Mesothelial cell of epicardium (in vitro differentiated cells): ENCODE data around the gene NSD1. TPM values are rescaled to one million over a fixed set of nuclear protein-coding genes. Genes with fewer than 3 reads are reported as not detected.
"Not testable (repeated sequence)": the region's sequence is repeated elsewhere in the genome, so short reads cannot be mapped to it uniquely, and the experiment has no call there.

Experiments used
- DNase-seq, 2 experiments: peaks; one replicate each; pipeline ENCODE4 v3.0.0; 2021; ENCODE audit warnings: low spot score in 2 of 2; ENCODE audit not compliant: unreplicated experiment in 2 of 2
- H3K27ac Mint-ChIP-seq: 2 replicates; pipeline ENCODE4 v1.8.0; 2021; ENCODE audit warnings: mixed read lengths
- H3K27me3 Mint-ChIP-seq: 2 replicates; pipeline ENCODE4 v1.8.0; 2021; ENCODE audit warnings: low read depth, mixed read lengths
- H3K36me3 Mint-ChIP-seq: 2 replicates; pipeline ENCODE4 v1.8.0; 2021; ENCODE audit warnings: mixed read lengths
- H3K4me1 Mint-ChIP-seq: 2 replicates; pipeline ENCODE4 v1.8.0; 2021; ENCODE audit warnings: mixed read lengths
- H3K4me3 Mint-ChIP-seq: 2 replicates; pipeline ENCODE4 v1.8.0; 2021; ENCODE audit warnings: mild to moderate bottlenecking, moderate library complexity, mixed read lengths
- H3K9me3 Mint-ChIP-seq: 2 replicates; pipeline ENCODE4 v1.8.0; 2021; ENCODE audit warnings: mixed read lengths
- CTCF ChIP-seq: fragments of 200-600 bp; sonication (generic); IDR thresholded peaks from one replicate; pipeline ENCODE4 v1.5.0; 2021; ENCODE audit warnings: antibody characterized with exemption; ENCODE audit not compliant: unreplicated experiment
- total RNA-seq: library from RNA; stranded (reverse); gene quantifications from 3 replicates; pipeline ENCODE4 v1.2.1, GENCODE V29; 2021

The NSD1 gene
- total RNA-seq, 1 donor from 2014 or later: 164 TPM

- Mint-ChIP-seq H3K27ac (no peak overlapping the region), H3K4me3 (no peak overlapping the region), H3K36me3 (peaks cover 3% of the 10 kb centered on the region), H3K27me3 (no peaks in the 10 kb centered on the region), H3K4me1 (peaks cover 17% of the 10 kb centered on the region), H3K9me3 (no peaks in the 10 kb centered on the region)
- TF ChIP-seq CTCF: no peak
- no peak for DNase-seq
These were observed 41.8 kb downstream of the NSD1 start for GRCh38 chr5:177175336-177175735.

GRCh38 chr5:177176175-177176711, 42.7 kb downstream of the NSD1 start:
- TF ChIP-seq CTCF: no peak
- Mint-ChIP-seq H3K36me3 (peaks cover 6% of the 10 kb centered on the region), H3K9me3 (no peaks in the 10 kb centered on the region), H3K27ac (peak overlapping the region; percentile 53), H3K4me3 (no peak overlapping the region), H3K27me3 (no peaks in the 10 kb centered on the region), H3K4me1 (peaks cover 17% of the 10 kb centered on the region)
- no peak for DNase-seq

- not testable (repeated sequence) for H3K9me3 Mint-ChIP-seq, H3K36me3 Mint-ChIP-seq, DNase-seq, H3K27me3 Mint-ChIP-seq, H3K4me3 Mint-ChIP-seq, H3K27ac Mint-ChIP-seq
- H3K4me1 Mint-ChIP-seq: peaks cover 14% of the 10 kb centered on the region
These were observed 44.4 kb downstream of the NSD1 start for GRCh38 chr5:177177847-177178437.

GRCh38 chr5:177178733-177179304, 45.2 kb downstream of the NSD1 start:
- no peak for DNase-seq
- H3K27me3 Mint-ChIP-seq: no peaks in the 10 kb centered on the region
- H3K4me1 Mint-ChIP-seq: peaks cover 10% of the 10 kb centered on the region
- H3K36me3 Mint-ChIP-seq: peaks cover 6% of the 10 kb centered on the region
- peaks cover 3% of the 10 kb centered on the region for H3K9me3 Mint-ChIP-seq
- H3K4me3 Mint-ChIP-seq: no peak overlapping the region
- H3K27ac Mint-ChIP-seq: peak overlapping the region; percentile 76
- no peak for TF ChIP-seq CTCF

- peaks cover 10% of the 10 kb centered on the region for H3K4me1 Mint-ChIP-seq
- H3K27ac Mint-ChIP-seq: peak overlapping the region; percentile 76
- H3K9me3 Mint-ChIP-seq: peaks cover 3% of the 10 kb centered on the region
- no peak for TF ChIP-seq CTCF
- no peak for DNase-seq
- no peaks in the 10 kb centered on the region for H3K27me3 Mint-ChIP-seq
- H3K36me3 Mint-ChIP-seq: peaks cover 7% of the 10 kb centered on the region
- H3K4me3 Mint-ChIP-seq: no peak overlapping the region
These were observed 45.9 kb downstream of the NSD1 start for GRCh38 chr5:177179431-177179830.

GRCh38 chr5:177183142-177183541, 49.6 kb downstream of the NSD1 start:
- DNase-seq: no peak
- TF ChIP-seq CTCF: no peak
- H3K4me1 Mint-ChIP-seq: peaks cover 12% of the 10 kb centered on the region
- H3K36me3 Mint-ChIP-seq: peaks cover 9% of the 10 kb centered on the region
- no peak overlapping the region for H3K4me3 Mint-ChIP-seq
- H3K27me3 Mint-ChIP-seq: no peaks in the 10 kb centered on the region
- H3K27ac Mint-ChIP-seq: no peak overlapping the region
- H3K9me3 Mint-ChIP-seq: peaks cover 3% of the 10 kb centered on the region
